ENCODE data around the gene TERB2.
"Not testable (repeated sequence)": the region's sequence is repeated elsewhere in the genome, so short reads cannot be mapped to it uniquely, and the experiment has no call there.

GRCh38 chr15:44930283-44930682 is 26.2 kb upstream of the TERB2 start:
- TF ChIP-seq POLR2A, CTCF (IDR thresholded peaks at IDR 0.05): not testable (repeated sequence)

Measured in ovary (tissue), 3 donors.